ENCODE measurements around the gene CUTC.
A peak's percentile ranks its signal among the peaks of the same experiment; 100 is the strongest.

The CUTC gene

DNA sequence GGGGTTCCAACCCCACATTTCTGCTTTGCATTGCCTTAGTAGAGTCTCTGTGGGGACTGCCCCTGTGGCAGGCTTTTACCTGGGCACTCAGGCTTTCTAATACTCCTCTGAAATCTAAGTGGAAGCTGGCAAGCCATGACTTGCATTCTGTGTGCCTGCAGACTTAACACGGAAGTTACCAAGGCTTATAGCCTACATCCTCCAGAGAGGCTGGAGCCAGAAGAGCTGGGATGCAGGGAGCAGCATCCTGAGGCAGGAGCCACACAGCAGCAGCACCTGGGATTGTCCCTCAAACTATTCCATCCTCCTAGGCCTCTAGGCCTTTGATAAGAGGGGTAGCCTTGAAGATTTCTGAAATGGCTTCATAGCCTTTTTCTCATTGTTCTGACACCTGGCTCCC lies 28.3 kb downstream of the CUTC start:
- H3K27me3 ChIP-seq (ENCODE audit: control insufficient read depth in 5 of 5, insufficient read depth in 4 of 5, low read length in 5 of 5), result no peaks in the 10 kb centered on the region
- peaks cover 0 to 6% (median 3%) of the 10 kb centered on the region in 5 donors for H3K4me1 ChIP-seq (ENCODE audit: control insufficient read depth in 5 of 5, insufficient read depth in 5 of 5, low read length in 5 of 5)
- no peaks in the 10 kb centered on the region for H3K9me3 ChIP-seq (ENCODE audit: control insufficient read depth in 5 of 5, low read length in 5 of 5)
- peaks cover 38 to 52% (median 46%) of the 10 kb centered on the region in 5 donors for H3K36me3 ChIP-seq (ENCODE audit: control insufficient read depth in 5 of 5, insufficient read depth in 5 of 5, low read length in 5 of 5)
- no peak overlapping the region for H3K9ac ChIP-seq (ENCODE audit: low read length in 5 of 5)
- H3K27ac ChIP-seq (ENCODE audit: low read depth, low read length), result no peak overlapping the region
- H3K4me3 ChIP-seq (ENCODE audit: low read depth in 1 of 5, low read length in 5 of 5), result no peak overlapping the region

DNA sequence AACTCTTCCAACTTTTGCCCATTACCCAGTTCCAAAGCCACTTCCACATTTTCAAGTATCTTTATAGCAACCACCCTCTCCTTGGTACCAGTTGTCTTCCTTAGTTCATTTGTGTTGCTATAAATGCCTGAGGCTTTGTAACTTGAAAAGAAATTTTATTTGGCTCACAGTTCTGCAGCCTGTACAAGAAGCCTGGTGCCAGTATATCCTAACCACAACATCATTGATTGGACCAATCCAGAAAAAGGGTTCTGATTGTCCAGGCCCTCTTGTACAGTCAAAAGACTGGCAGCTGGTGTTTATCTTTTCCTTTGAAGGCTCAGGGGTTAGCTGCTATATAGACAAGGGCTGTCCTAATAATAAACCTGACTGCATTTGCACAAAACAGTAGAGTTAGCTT lies 29.3 kb downstream of the CUTC start:
- H3K9ac ChIP-seq (ENCODE audit: low read length in 5 of 5), result no peak overlapping the region
- no peak overlapping the region for H3K4me3 ChIP-seq (ENCODE audit: low read depth in 1 of 5, low read length in 5 of 5)
- peaks cover 29 to 41% (median 36%) of the 10 kb centered on the region in 5 donors for H3K36me3 ChIP-seq (ENCODE audit: control insufficient read depth in 5 of 5, insufficient read depth in 5 of 5, low read length in 5 of 5)
- H3K27ac ChIP-seq (ENCODE audit: low read depth, low read length), result no peak overlapping the region
- peaks cover 0 to 6% (median 3%) of the 10 kb centered on the region in 5 donors for H3K4me1 ChIP-seq (ENCODE audit: control insufficient read depth in 5 of 5, insufficient read depth in 5 of 5, low read length in 5 of 5)
- no peaks in the 10 kb centered on the region for H3K27me3 ChIP-seq (ENCODE audit: control insufficient read depth in 5 of 5, insufficient read depth in 4 of 5, low read length in 5 of 5)
- no peaks in the 10 kb centered on the region for H3K9me3 ChIP-seq (ENCODE audit: control insufficient read depth in 5 of 5, low read length in 5 of 5)

DNA sequence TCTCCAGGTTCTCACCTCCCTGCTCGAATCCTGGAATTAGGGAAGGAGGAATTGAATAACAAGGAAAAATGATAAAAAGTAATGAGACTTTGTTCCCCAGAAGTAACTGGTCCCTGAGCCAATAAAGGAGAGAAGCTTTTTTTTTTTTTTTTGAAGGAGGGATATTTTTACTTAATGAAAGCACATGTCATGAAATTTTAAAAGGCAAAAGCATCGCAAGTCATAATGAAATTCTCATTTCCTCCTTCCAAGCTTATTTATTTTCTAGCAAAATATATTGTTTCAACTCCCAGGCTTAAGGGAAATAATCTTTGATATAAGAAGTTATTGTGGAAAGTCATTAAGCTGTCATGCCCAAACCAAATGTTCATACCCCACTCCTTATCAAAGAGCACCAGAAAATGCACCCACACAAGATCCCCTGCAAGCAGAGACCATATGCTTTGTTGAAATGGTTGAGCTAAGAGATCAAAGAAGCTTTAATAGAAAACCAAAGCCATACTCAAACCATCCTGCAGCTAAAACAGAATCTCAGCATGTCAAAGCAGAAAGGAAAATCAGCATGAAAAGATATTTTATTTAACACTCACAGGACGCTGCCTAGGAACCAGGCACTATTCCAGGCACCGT lies 33.8 kb downstream of the CUTC start:
- no peaks in the 10 kb centered on the region for H3K27me3 ChIP-seq (ENCODE audit: control insufficient read depth in 5 of 5, insufficient read depth in 4 of 5, low read length in 5 of 5)
- H3K9ac ChIP-seq (ENCODE audit: low read length in 5 of 5), result no peak overlapping the region
- no peaks in the 10 kb centered on the region for H3K4me1 ChIP-seq (ENCODE audit: control insufficient read depth in 5 of 5, insufficient read depth in 5 of 5, low read length in 5 of 5)
- H3K36me3 ChIP-seq (ENCODE audit: control insufficient read depth in 5 of 5, insufficient read depth in 5 of 5, low read length in 5 of 5), result peaks cover 0 to 10% (median 2%) of the 10 kb centered on the region in 5 donors
- no peak overlapping the region for H3K27ac ChIP-seq (ENCODE audit: low read depth, low read length)
- no peak overlapping the region for H3K4me3 ChIP-seq (ENCODE audit: low read depth in 1 of 5, low read length in 5 of 5)
- no peaks in the 10 kb centered on the region for H3K9me3 ChIP-seq (ENCODE audit: control insufficient read depth in 5 of 5, low read length in 5 of 5)

DNA sequence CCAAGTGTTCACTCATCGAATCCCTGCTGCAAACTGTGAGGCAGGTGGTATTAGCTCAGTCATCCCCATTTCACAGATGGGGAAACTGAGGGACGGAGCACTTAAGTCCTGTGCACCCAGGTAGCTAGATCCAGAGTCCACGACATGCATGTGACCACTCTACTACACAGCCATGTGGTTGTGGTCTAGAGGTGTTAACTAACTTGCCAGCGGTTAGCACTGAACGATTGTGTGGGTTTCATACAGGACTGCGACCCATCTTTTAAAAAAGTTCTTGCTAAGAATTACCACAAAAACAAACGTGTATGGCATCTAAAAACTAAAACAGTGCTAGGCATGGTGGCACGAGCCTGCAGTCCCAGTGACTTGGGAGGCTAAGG lies 34.3 kb downstream of the CUTC start:
- no peaks in the 10 kb centered on the region for H3K27me3 ChIP-seq (ENCODE audit: control insufficient read depth in 5 of 5, insufficient read depth in 4 of 5, low read length in 5 of 5)
- no peaks in the 10 kb centered on the region for H3K4me1 ChIP-seq (ENCODE audit: control insufficient read depth in 5 of 5, insufficient read depth in 5 of 5, low read length in 5 of 5)
- no peaks in the 10 kb centered on the region for H3K9me3 ChIP-seq (ENCODE audit: control insufficient read depth in 5 of 5, low read length in 5 of 5)
- no peak overlapping the region for H3K9ac ChIP-seq (ENCODE audit: low read length in 5 of 5)
- H3K36me3 ChIP-seq (ENCODE audit: control insufficient read depth in 5 of 5, insufficient read depth in 5 of 5, low read length in 5 of 5), result peaks cover 0 to 10% (median 0%) of the 10 kb centered on the region in 5 donors
- no peak overlapping the region for H3K4me3 ChIP-seq (ENCODE audit: low read depth in 1 of 5, low read length in 5 of 5)
- no peak overlapping the region for H3K27ac ChIP-seq (ENCODE audit: low read depth, low read length)

DNA sequence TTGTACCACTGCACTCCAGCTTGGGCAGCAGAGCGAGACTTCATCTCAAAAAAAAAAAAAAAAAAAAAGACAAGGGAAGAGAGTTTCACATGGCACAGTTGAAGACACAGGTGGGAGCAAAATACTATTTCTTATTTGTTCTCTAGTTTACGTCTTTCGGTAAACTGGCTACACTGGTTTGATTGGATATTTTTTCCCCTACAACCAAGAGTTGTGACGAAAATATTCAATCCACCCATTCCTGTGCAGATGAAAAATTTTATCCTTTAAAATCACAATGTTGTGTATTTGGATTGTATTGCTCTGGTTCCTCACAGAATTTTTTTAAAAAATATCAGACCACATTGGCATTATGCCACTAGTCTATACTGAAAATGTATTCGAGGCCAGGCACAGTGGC lies 35.9 kb downstream of the CUTC start:
- H3K4me1 ChIP-seq (ENCODE audit: control insufficient read depth in 5 of 5, insufficient read depth in 5 of 5, low read length in 5 of 5), result no peaks in the 10 kb centered on the region
- peaks cover 0 to 6% (median 0%) of the 10 kb centered on the region in 5 donors for H3K36me3 ChIP-seq (ENCODE audit: control insufficient read depth in 5 of 5, insufficient read depth in 5 of 5, low read length in 5 of 5)
- no peak overlapping the region for H3K4me3 ChIP-seq (ENCODE audit: low read depth in 1 of 5, low read length in 5 of 5)
- H3K27me3 ChIP-seq (ENCODE audit: control insufficient read depth in 5 of 5, insufficient read depth in 4 of 5, low read length in 5 of 5), result no peaks in the 10 kb centered on the region
- no peak overlapping the region for H3K9ac ChIP-seq (ENCODE audit: low read length in 5 of 5)
- H3K27ac ChIP-seq (ENCODE audit: low read depth, low read length), result no peak overlapping the region
- H3K9me3 ChIP-seq (ENCODE audit: control insufficient read depth in 5 of 5, low read length in 5 of 5), result no peaks in the 10 kb centered on the region

DNA sequence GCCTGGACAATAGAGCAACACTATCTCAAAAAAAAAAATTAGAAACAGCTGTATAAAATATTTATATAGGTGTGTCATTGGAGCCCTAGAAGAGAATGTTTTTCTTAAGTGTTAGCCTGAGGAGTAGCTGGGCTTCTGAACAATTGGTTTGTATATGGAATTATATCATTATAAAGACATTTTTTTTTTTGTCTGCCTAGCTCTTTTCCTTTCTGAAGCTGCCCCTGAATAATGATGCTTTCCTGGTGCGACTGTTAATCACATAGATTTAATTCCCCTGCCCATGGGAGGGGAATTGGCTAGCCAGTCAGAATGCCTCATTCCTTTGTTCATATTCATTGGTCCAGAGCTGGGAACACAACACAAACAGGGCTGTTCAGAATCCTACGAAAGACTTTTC lies 36.5 kb downstream of the CUTC start:
- Histone ChIP-seq H3K27me3 (ENCODE audit: control insufficient read depth in 5 of 5, insufficient read depth in 4 of 5, low read length in 5 of 5) (no peaks in the 10 kb centered on the region), H3K36me3 (ENCODE audit: control insufficient read depth in 5 of 5, insufficient read depth in 5 of 5, low read length in 5 of 5) (peaks cover 0 to 4% (median 0%) of the 10 kb centered on the region in 5 donors), H3K4me3 (ENCODE audit: low read depth in 1 of 5, low read length in 5 of 5) (no peak overlapping the region), H3K9ac (ENCODE audit: low read length in 5 of 5) (no peak overlapping the region), H3K27ac (ENCODE audit: low read depth, low read length) (no peak overlapping the region), H3K9me3 (ENCODE audit: control insufficient read depth in 5 of 5, low read length in 5 of 5) (no peaks in the 10 kb centered on the region), H3K4me1 (ENCODE audit: control insufficient read depth in 5 of 5, insufficient read depth in 5 of 5, low read length in 5 of 5) (no peaks in the 10 kb centered on the region)

DNA sequence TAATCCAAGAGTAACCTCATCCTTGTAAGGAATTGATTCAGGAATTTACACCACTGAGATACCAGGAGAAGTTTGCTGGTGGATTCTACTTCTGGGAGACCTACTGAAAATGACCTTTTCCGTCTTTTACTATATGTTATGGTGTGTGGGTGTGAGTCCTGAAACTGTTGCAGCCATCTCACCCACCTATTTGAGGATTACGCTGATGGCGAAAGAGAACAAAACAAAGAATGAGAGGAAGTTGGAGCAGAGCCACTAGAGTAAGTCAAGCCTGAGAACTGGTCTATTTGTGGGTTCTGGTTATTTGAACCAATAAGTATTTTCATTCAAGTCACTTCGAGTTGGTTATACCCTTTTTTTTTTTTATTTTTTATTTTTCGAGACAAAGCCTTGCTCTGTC lies 37.7 kb downstream of the CUTC start:
- no peak overlapping the region for H3K27ac ChIP-seq (ENCODE audit: low read depth, low read length)
- no peak overlapping the region for H3K4me3 ChIP-seq (ENCODE audit: low read depth in 1 of 5, low read length in 5 of 5)
- no peaks in the 10 kb centered on the region for H3K36me3 ChIP-seq (ENCODE audit: control insufficient read depth in 5 of 5, insufficient read depth in 5 of 5, low read length in 5 of 5)
- H3K4me1 ChIP-seq (ENCODE audit: control insufficient read depth in 5 of 5, insufficient read depth in 5 of 5, low read length in 5 of 5), result no peaks in the 10 kb centered on the region
- H3K27me3 ChIP-seq (ENCODE audit: control insufficient read depth in 5 of 5, insufficient read depth in 4 of 5, low read length in 5 of 5), result no peaks in the 10 kb centered on the region
- H3K9me3 ChIP-seq (ENCODE audit: control insufficient read depth in 5 of 5, low read length in 5 of 5), result no peaks in the 10 kb centered on the region
- no peak overlapping the region for H3K9ac ChIP-seq (ENCODE audit: low read length in 5 of 5)

DNA sequence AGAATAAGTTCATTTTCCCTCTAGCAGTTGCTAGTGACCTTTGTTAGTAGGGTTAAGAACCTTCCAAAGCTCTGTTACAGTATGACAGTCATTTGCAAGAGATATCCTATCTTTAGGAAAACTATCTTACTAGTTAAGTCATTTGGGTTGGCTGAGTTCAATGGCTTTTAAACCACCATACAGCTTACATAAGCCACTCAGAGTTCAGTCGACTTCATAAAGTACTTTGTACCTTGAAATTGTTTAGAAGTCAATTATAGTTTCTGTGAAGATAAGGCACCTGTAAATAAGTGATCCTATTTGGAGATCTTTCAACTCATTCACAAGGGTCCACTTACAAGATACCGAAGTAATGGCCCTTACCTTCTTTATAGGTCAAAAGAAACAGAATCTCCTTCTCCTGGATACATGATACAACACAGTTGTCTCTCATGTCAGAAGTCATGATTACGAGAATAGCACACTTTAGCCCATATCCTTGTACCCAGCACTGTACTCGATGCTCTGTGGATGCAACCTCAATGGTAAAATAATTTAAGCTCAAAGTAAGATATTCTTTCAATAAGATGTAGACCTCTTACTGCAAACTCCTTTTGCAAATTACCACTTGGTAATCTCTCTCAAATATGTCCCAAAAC lies 38.5 kb downstream of the CUTC start:
- Histone ChIP-seq H3K36me3 (ENCODE audit: control insufficient read depth in 5 of 5, insufficient read depth in 5 of 5, low read length in 5 of 5) (no peaks in the 10 kb centered on the region), H3K27me3 (ENCODE audit: control insufficient read depth in 5 of 5, insufficient read depth in 4 of 5, low read length in 5 of 5) (no peaks in the 10 kb centered on the region)

DNA sequence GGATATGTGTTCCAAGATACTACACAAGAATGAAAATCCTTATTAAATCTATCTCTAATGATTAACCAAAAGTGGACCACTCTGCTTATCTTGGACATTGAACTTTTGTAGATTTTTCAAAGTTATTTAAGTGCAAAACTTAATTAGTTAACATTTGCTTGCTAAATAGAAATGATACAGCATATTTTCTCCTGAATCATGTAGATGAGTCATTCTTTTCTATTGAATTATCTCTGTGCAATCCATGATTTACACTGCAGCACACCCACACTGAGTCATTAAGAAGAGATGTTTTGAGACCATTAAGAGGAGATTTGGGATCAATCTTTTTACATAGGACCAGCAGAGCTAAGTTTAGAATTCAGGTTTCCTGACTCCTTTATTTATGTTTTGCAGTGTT lies 43.8 kb downstream of the CUTC start:
- no peaks in the 10 kb centered on the region for H3K9me3 ChIP-seq (ENCODE audit: control insufficient read depth in 5 of 5, low read length in 5 of 5)
- peaks cover 4 to 16% (median 10%) of the 10 kb centered on the region in 5 donors for H3K4me1 ChIP-seq (ENCODE audit: control insufficient read depth in 5 of 5, insufficient read depth in 5 of 5, low read length in 5 of 5)
- no peak overlapping the region for H3K4me3 ChIP-seq (ENCODE audit: low read depth in 1 of 5, low read length in 5 of 5)
- H3K27me3 ChIP-seq (ENCODE audit: control insufficient read depth in 5 of 5, insufficient read depth in 4 of 5, low read length in 5 of 5), result no peaks in the 10 kb centered on the region
- H3K27ac ChIP-seq (ENCODE audit: low read depth, low read length), result peak overlapping the region; percentile 64
- H3K9ac ChIP-seq (ENCODE audit: low read length in 5 of 5), result peak overlapping the region in 1 of 5 donors; percentile 19
- H3K36me3 ChIP-seq (ENCODE audit: control insufficient read depth in 5 of 5, insufficient read depth in 5 of 5, low read length in 5 of 5), result no peaks in the 10 kb centered on the region

More for the DNA sequence above, 38.5 kb downstream of the CUTC start:
- Histone ChIP-seq H3K4me3 (ENCODE audit: low read depth in 1 of 5, low read length in 5 of 5) (no peak overlapping the region), H3K9ac (ENCODE audit: low read length in 5 of 5) (no peak overlapping the region), H3K27ac (ENCODE audit: low read depth, low read length) (no peak overlapping the region), H3K4me1 (ENCODE audit: control insufficient read depth in 5 of 5, insufficient read depth in 5 of 5, low read length in 5 of 5) (no peaks in the 10 kb centered on the region), H3K9me3 (ENCODE audit: control insufficient read depth in 5 of 5, low read length in 5 of 5) (no peaks in the 10 kb centered on the region)

DNA sequence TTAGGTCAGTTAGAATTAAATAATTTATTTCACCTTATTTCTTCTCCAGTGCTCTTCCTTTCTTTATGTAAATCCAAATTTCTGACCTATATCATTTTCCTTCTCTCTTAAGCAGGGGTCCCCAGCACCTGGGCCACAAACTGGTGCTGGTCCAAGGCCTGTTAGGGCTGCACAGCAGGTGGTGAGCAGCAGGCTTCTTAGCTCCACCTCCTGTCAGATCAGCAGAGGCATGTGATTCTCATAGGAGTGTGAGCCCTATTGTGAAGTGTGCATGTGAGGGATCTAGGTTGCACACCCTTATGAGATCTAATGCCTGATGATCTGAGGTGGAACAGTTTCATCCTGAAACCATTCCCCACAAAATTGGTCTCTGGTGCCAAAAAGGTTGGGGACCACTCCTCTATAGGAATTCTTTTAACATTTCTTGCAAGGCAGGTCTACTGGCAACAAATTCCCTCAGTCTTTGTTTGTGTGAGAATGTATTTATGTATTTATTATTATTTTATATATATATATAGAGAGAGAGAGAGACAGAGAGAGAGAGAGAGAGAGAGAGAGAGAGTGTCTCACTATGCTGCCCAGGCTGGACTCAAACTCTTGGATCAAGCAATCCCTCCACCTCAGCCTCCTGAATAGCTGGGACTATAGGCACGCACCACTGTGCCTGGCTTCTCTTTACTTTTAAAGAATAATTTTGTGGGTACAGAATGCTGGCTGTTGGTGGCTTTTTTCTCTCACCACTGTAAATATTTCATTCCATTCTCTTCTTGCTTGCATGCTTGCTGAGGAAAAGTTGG lies 46.1 kb downstream of the CUTC start:
- Histone ChIP-seq H3K36me3 (ENCODE audit: control insufficient read depth in 5 of 5, insufficient read depth in 5 of 5, low read length in 5 of 5) (no peaks in the 10 kb centered on the region), H3K27me3 (ENCODE audit: control insufficient read depth in 5 of 5, insufficient read depth in 4 of 5, low read length in 5 of 5) (no peaks in the 10 kb centered on the region), H3K4me3 (ENCODE audit: low read depth in 1 of 5, low read length in 5 of 5) (no peak overlapping the region), H3K4me1 (ENCODE audit: control insufficient read depth in 5 of 5, insufficient read depth in 5 of 5, low read length in 5 of 5) (peaks cover 4 to 23% (median 12%) of the 10 kb centered on the region in 5 donors), H3K27ac (ENCODE audit: low read depth, low read length) (no peak overlapping the region), H3K9me3 (ENCODE audit: control insufficient read depth in 5 of 5, low read length in 5 of 5) (no peaks in the 10 kb centered on the region), H3K9ac (ENCODE audit: low read length in 5 of 5) (no peak overlapping the region)

Measured in subcutaneous abdominal adipose tissue (tissue), 5 donors.